Nephron (organoid): ENCODE measurements around the gene LIMS1.
"Not testable (repeated sequence)": the region's sequence is repeated elsewhere in the genome, so short reads cannot be mapped to it uniquely, and the experiment has no call there.

Experiments
- H3K27ac Mint-ChIP-seq, 3 experiments: 2 replicates each; pipeline ENCODE4 v1.8.0; 2020; ENCODE audit warnings: mixed read lengths in 3 of 3, mild to moderate bottlenecking in 2 of 3, moderate library complexity in 1 of 3
- H3K27me3 Mint-ChIP-seq: 2 replicates; pipeline ENCODE4 v1.8.0; 2021; ENCODE audit warnings: low read depth, mild to moderate bottlenecking, moderate library complexity, mixed read lengths
- H3K36me3 Mint-ChIP-seq: 2 replicates; pipeline ENCODE4 v1.8.0; 2020; ENCODE audit warnings: low read depth, mixed read lengths
- H3K4me1 Mint-ChIP-seq: 2 replicates; pipeline ENCODE4 v1.8.0; 2020; ENCODE audit warnings: mixed read lengths
- H3K4me3 Mint-ChIP-seq, 3 experiments: 2 replicates each; pipeline ENCODE4 v1.8.0; 2020; ENCODE audit warnings: mild to moderate bottlenecking in 3 of 3, mixed read lengths in 3 of 3, moderate library complexity in 2 of 3
- H3K9me3 Mint-ChIP-seq: 2 replicates; pipeline ENCODE4 v1.8.0; 2020; ENCODE audit warnings: mixed read lengths

The LIMS1 gene

DNA sequence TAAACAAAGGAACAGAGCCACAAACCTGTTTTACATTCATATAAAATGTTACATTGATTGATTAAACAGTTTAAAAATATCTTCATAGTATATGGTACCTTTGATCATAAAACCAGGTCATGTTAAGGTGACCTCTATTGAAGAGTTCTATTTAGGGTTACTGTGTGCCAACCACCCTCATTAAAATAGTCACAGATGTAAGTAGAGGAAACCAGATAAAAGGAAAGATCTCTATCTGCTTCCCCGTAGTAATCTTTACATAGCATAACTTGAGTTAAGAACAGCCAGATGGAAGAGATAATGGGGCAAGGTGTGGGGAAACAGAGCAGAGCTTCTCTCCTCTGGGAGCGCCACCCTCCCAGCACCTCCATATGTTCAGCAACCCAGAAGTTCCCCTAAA lies 117.2 kb downstream of the LIMS1 start:
- H3K27me3 Mint-ChIP-seq, H3K27ac Mint-ChIP-seq, H3K36me3 Mint-ChIP-seq, H3K4me3 Mint-ChIP-seq: not testable (repeated sequence)
- Mint-ChIP-seq H3K4me1 (peaks cover 21% of the 10 kb centered on the region), H3K9me3 (peaks cover 16% of the 10 kb centered on the region)

DNA sequence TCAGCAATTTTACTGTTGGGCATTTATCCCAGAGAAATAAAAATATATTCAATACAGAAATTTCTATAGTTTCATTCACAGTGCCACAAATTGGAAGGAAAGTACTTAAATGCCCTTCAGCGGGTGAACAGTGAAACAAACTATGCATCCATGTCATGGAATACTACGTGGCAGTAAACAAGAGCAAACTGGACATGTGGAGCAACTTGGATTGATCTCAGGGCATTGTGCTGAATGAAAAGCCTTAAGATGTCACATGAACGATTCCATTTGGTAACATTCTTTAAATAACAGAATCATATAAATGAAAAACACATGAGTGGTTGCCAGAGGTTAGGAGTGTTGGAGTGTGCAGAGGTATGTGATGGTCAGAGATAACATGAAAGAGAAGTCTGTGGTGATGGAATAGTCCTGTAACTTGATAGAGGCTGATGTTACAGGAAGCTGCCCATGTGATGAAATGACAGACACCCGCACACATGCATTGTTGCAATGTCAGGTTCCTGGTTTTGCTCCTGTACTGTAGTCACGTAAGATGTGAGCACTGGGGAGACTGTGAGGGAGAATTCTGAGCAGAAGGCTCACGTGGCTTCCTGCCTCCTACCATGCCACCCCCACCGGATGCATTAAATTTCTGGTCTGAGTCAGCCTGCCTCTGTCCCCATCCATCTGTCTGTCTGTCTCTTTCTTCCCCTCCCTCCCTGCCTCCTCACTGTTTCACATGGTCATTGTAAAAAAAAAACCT lies 118.1 kb downstream of the LIMS1 start:
- not testable (repeated sequence) for H3K36me3 Mint-ChIP-seq, H3K4me3 Mint-ChIP-seq, H3K27me3 Mint-ChIP-seq
- Mint-ChIP-seq H3K4me1 (peaks cover 21% of the 10 kb centered on the region), H3K9me3 (peaks cover 11% of the 10 kb centered on the region), H3K27ac (peak overlapping the region; percentile 47 to 64 (median 52))

DNA sequence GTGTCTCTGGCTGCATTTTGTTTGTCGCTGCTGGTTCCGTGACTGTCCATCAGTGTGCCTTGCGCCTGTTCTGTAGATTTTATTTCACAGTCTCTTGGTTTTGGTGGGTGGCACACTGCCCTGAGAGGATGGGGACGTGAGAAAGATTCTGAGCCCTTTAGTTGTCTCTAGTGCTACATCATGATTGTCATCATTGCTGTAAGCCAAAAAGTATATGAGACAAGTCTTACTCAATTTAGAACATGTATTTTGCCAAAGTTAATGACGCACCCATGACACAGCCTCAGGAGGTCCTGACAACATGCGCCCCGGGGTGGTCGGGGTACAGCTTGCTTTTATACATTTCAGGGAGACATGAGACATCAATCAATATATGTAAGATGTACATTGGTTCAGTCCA lies 119.2 kb downstream of the LIMS1 start:
- H3K27me3 Mint-ChIP-seq, H3K9me3 Mint-ChIP-seq, H3K36me3 Mint-ChIP-seq, H3K4me3 Mint-ChIP-seq: not testable (repeated sequence)
- Mint-ChIP-seq H3K27ac (peak overlapping the region in 1 of 3 experiments; percentile 83), H3K4me1 (peaks cover 21% of the 10 kb centered on the region)

DNA sequence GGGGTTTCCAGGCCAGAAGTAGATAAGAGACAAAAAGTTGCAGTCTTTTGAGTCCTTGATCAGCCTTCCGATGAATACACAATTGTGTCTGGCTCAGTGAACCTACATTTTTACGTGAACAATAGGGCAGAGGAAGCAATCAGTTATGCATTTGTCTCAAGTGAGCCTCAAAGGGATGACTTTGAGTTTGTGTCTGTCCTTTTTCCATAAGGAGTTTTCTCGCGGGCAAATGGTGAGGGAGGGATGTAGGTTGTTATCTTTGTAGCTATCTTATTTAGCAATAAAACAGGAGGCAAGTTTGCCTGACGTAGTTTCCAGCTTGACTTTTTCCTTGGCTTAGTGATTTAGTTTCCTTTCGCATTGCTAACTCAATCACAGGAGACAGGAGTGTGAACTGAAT lies 119.6 kb downstream of the LIMS1 start:
- not testable (repeated sequence) for H3K27me3 Mint-ChIP-seq, H3K9me3 Mint-ChIP-seq, H3K36me3 Mint-ChIP-seq
- Mint-ChIP-seq H3K27ac (peak overlapping the region; percentile 72 to 87 (median 83)), H3K4me3 (peak overlapping the region in 2 of 3 experiments; percentile 13 to 57), H3K4me1 (peaks cover 21% of the 10 kb centered on the region)

DNA sequence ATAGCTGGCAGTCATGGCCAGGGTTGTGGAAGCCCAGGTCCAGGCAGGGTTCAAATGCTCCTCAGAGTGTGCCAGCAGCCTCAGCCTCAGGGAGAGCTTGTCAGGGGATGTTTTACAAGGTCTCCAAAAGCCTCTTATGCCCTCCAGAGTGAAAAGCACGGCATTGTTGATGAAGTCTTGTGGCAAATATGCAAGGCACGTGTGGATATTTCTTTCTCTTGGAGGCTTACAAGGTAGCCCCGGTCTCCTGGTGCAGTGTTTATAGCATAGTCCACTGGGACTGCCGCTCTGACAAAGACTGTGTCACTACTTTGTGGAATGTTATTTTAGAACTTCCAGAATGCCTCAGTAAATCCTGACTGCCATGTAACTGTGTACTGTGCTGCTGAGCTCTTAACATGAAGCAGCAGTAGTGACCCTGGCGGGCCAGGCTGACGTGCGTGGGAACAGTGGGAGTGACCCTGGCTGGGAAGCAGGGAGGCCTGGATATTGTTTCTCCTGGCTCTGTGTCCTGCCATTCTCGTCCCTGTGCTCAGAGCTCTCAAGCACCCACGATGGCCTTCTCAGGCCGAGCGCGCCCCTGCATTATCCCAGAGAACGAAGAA lies 120.4 kb downstream of the LIMS1 start:
- not testable (repeated sequence) for H3K9me3 Mint-ChIP-seq, H3K27me3 Mint-ChIP-seq, H3K36me3 Mint-ChIP-seq
- H3K4me3 Mint-ChIP-seq, result peak overlapping the region; percentile 81 to 84 (median 83)
- H3K27ac Mint-ChIP-seq, result peak overlapping the region; percentile 83 to 96 (median 95)
- peaks cover 21% of the 10 kb centered on the region for H3K4me1 Mint-ChIP-seq

DNA sequence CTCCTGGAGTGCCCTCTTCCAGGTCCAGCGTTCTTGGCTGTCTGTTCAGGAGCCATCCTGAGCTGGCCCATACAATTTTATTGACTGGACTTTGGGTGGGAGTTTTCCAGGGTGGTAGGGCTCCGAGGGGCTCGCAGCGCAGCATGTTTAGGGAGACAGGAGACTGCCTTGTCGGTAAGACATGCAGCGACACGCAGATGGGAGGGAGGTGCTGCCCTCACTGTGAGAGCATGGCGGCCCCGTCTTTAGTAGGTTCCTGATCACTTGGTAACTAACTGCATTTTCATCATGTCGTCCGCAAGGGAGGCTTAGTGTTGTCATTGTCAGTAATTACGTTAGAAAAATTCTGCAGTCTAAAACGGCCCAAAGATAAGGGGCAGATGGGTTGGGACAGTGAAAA lies 121.0 kb downstream of the LIMS1 start:
- Mint-ChIP-seq H3K27ac (peak overlapping the region in 1 of 3 experiments; percentile 75), H3K4me1 (peaks cover 21% of the 10 kb centered on the region)
- not testable (repeated sequence) for H3K4me3 Mint-ChIP-seq, H3K27me3 Mint-ChIP-seq, H3K9me3 Mint-ChIP-seq, H3K36me3 Mint-ChIP-seq

DNA sequence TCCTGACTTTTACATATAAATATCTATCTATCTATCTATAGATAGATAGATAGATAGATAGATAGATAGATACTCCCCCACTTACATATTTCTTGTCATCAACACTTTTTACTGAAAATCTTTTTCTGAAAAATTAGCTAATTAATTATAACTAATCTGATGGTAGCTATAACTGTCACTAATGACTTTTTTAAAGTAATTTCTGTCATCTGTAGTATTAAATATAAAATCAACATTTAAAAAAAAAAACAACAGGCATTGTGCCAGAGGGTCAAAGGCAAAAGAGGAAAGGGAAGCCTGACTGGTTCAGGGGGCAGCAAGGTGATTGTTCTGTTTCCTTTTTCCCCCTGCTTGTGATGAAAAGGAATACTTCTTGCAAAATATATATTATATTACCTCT lies 122.0 kb downstream of the LIMS1 start:
- not testable (repeated sequence) for H3K36me3 Mint-ChIP-seq, H3K27ac Mint-ChIP-seq, H3K27me3 Mint-ChIP-seq, H3K9me3 Mint-ChIP-seq
- Mint-ChIP-seq H3K4me3 (peak overlapping the region in 1 of 3 experiments; percentile 23), H3K4me1 (peaks cover 19% of the 10 kb centered on the region)

DNA sequence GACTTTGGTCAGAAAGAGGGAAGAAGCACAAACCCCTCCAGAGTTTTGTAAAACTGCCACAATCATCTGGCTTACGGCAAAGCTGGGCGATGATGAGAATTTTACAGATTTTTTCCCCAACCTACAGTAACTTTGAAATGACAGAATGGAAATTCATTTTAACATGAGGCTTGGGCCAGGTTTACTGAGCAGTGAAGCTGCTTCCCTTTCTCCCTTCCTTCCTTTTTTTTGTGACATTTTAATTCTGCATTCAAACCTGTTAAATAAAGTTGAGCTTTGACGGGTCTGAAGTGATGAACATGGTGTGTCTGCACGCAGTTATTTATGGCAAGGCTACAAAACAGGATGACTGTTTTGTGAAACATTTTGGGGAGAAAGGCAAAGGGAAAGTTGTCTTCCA lies 123.2 kb downstream of the LIMS1 start:
- not testable (repeated sequence) for H3K4me3 Mint-ChIP-seq, H3K27me3 Mint-ChIP-seq, H3K27ac Mint-ChIP-seq, H3K36me3 Mint-ChIP-seq, H3K9me3 Mint-ChIP-seq
- peaks cover 23% of the 10 kb centered on the region for H3K4me1 Mint-ChIP-seq

DNA sequence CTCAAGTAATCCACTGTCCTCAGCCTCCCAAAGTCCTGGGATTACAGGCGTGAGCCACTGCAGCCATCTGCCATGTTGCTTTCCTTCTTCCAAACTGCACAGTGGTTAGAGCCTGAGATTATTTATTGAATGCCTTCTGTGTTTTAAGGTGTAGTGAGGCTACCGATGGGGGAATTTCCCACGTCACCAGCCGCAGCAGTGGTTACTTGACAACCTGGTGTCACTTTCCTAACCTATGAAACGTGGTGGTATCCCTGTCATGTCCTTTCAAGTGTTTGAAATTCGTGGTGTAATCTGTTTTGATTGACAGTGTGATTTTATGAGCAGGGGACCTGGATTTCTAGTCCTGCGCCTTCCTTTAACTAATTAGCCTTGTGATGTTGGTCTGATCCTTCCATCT lies 124.3 kb downstream of the LIMS1 start:
- H3K9me3 Mint-ChIP-seq, H3K4me3 Mint-ChIP-seq, H3K36me3 Mint-ChIP-seq, H3K27me3 Mint-ChIP-seq, H3K27ac Mint-ChIP-seq: not testable (repeated sequence)
- H3K4me1 Mint-ChIP-seq, result peaks cover 31% of the 10 kb centered on the region

DNA sequence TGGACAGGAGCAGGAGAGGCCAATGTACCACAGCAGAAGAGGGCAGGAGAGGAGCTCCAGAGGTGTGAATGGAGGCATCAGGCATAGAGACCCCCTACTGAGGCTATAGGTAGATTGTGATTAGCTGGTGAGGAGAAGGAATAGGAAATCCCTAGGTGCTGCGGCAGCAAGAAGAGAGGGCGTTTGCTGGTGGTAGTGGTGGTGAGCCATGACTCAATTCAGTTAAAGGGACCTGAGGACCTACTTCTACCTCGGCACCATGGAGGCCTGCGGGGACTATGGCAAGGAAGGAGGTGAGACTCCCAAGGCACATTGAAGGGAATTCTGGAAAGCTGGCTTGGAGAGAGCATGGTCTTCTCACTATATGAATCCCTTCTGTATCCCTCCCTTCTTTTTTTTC lies 127.2 kb downstream of the LIMS1 start:
- H3K27me3 Mint-ChIP-seq, H3K4me3 Mint-ChIP-seq, H3K9me3 Mint-ChIP-seq, H3K36me3 Mint-ChIP-seq: not testable (repeated sequence)
- H3K27ac Mint-ChIP-seq, result peak overlapping the region in 1 of 3 experiments; percentile 61
- peaks cover 21% of the 10 kb centered on the region for H3K4me1 Mint-ChIP-seq

DNA sequence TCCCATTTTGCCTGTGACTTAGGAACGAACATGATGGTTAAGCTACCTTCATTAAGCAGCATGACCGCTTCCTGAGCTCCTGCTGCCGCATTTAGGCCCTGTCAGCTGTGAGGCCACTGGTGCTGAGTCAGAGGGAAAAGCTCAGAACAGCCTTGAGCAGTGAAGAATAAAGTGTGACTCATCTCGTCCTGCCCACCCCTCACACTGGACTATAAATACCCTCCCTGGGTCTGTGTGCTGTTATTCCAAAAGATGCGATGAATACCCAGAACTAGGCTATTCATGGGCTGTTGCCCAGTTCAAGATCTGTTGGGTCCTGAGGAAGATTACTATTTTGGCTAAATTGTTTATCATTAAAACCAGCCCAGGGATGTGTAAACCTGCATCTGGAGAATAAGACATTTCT lies 127.9 kb downstream of the LIMS1 start:
- H3K27me3 Mint-ChIP-seq, H3K9me3 Mint-ChIP-seq: not testable (repeated sequence)
- H3K27ac Mint-ChIP-seq, result peak overlapping the region; percentile 44 to 61 (median 49)

DNA sequence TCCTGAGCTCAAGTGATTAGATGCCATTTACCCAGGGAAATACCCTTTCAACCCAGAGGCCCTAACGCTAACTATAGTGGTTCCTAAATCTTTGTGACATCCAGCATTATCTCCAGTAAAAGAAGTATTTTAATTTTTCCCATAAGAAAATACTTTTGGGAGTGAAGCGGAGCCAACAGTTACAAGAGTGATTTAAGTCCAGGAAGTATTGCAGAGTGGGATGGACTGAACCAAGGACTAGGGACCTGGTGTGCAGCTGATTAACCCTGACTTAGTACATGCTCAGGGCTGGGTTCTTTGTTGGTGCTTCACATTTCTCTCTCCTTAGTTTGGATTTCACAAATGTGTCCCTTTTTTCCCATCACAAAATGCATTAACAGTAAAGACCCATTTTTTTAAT lies 129.1 kb downstream of the LIMS1 start:
- H3K9me3 Mint-ChIP-seq, H3K4me3 Mint-ChIP-seq, H3K27me3 Mint-ChIP-seq, H3K36me3 Mint-ChIP-seq: not testable (repeated sequence)
- H3K4me1 Mint-ChIP-seq, result peaks cover 21% of the 10 kb centered on the region
- H3K27ac Mint-ChIP-seq, result peak overlapping the region in 2 of 3 experiments; percentile 26 to 61

More for the DNA sequence above, 127.9 kb downstream of the LIMS1 start:
- H3K4me1 Mint-ChIP-seq, result peaks cover 21% of the 10 kb centered on the region
- not testable (repeated sequence) for H3K4me3 Mint-ChIP-seq, H3K36me3 Mint-ChIP-seq

DNA sequence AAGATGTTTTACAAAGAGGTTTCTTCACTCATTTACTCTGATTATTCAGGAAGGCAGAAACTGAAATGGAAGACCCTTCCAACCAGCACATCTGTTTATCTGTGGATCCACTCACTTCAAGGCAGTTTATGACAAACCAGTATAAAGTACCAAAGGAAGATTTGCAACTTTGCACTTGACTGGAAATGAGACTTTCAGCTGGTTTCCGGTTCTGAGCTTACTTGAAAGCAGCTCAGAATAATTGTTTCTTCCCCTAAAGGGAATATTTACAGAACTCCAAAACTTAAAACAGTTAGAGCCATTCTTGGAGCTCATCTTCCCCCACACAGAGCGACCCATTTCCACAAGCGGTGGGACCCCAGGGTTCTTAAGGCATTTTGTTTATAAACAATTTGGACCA lies 129.8 kb downstream of the LIMS1 start:
- not testable (repeated sequence) for H3K27me3 Mint-ChIP-seq, H3K9me3 Mint-ChIP-seq, H3K36me3 Mint-ChIP-seq, H3K27ac Mint-ChIP-seq, H3K4me3 Mint-ChIP-seq
- peaks cover 21% of the 10 kb centered on the region for H3K4me1 Mint-ChIP-seq

DNA sequence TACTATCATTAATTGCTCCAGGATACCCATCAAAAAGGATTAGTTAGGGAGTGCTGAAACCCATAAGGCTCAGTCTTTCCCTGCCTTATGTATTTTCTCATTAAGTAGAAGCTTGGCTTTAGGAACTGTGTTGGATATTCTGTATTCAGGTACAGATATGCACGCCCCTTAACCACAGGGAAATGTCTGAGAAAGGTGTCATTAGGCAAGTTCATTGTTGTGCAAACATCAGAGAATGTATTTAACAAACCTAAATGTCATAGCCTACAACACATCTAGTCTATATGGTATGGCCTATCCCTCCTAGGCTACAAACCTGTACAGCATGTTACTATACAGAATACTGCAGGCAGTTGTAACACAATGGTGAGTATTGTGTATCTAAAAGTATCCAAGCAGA lies 130.7 kb downstream of the LIMS1 start:
- H3K4me1 Mint-ChIP-seq, result peaks cover 21% of the 10 kb centered on the region
- not testable (repeated sequence) for H3K27me3 Mint-ChIP-seq, H3K4me3 Mint-ChIP-seq, H3K27ac Mint-ChIP-seq, H3K36me3 Mint-ChIP-seq, H3K9me3 Mint-ChIP-seq

DNA sequence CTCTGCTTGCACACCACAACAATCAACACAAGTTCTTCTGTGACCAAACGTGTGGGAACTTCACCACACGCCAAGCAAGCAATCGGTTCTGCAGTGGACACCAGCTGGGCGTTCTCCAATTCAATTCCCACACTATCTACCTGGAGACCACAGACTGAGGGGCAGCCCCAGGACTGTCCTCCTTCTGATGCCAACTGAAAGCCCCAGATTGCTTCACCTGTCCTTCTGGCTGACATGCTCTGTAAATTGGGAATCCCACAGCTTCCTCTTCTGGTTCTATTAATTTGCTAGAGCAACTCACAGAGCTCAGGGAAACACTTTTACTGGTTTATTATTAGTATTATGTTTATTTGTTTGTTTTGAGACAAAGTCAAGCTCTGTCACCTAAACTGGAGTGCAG lies 131.7 kb downstream of the LIMS1 start:
- H3K36me3 Mint-ChIP-seq, H3K27me3 Mint-ChIP-seq, H3K4me3 Mint-ChIP-seq, H3K9me3 Mint-ChIP-seq, H3K27ac Mint-ChIP-seq: not testable (repeated sequence)
- peaks cover 21% of the 10 kb centered on the region for H3K4me1 Mint-ChIP-seq

DNA sequence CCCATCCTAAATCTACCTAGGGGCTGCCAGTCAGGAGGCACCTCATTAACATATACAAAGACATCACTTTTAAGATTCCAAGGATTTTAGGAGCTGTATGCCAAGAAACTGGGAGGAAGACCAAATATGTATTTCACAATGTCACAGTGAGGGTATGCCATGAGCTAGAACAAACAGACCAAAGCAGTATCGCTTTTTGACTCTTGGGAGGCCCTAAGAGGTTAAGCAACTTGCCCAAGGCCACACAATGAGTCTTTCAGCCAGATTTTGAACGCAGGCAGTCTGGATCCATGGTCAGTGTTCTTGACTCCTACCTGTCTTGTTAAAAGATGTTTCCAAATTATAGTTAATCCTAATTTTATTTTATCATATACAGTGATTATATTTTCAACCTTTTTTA lies 132.9 kb downstream of the LIMS1 start:
- not testable (repeated sequence) for H3K27me3 Mint-ChIP-seq, H3K36me3 Mint-ChIP-seq, H3K27ac Mint-ChIP-seq, H3K9me3 Mint-ChIP-seq, H3K4me3 Mint-ChIP-seq
- peaks cover 12% of the 10 kb centered on the region for H3K4me1 Mint-ChIP-seq
